HepG2 (cell line): ENCODE measurements around the gene OCSTAMP. TPM values are rescaled to one million over a fixed set of nuclear protein-coding genes. Genes with fewer than 3 reads are reported as not detected.

Experiments used
- BORCS8-MEF2B ChIP-seq: sonication (generic); formaldehyde crosslinking; IDR thresholded peaks from 2 replicates; pipeline ENCODE4 v1.8.0; 2022; ENCODE audit warnings: mild to moderate bottlenecking, missing genetic modification reagents
- DZIP1 ChIP-seq: sonication (generic); formaldehyde crosslinking; IDR thresholded peaks from 2 replicates; pipeline ENCODE4 v1.5.0; 2020; ENCODE audit warnings: mild to moderate bottlenecking, missing genetic modification reagents
- EEA1 ChIP-seq: sonication (generic); formaldehyde crosslinking; IDR thresholded peaks from 2 replicates; pipeline ENCODE4 v1.5.1; 2020; ENCODE audit warnings: mild to moderate bottlenecking, missing genetic modification reagents, borderline replicate concordance
- GLMP ChIP-seq: sonication (generic); formaldehyde crosslinking; IDR thresholded peaks from 2 replicates; pipeline ENCODE4 v1.9.0; 2021; ENCODE audit warnings: missing genetic modification reagents, mild to moderate bottlenecking, borderline replicate concordance
- HCFC1 ChIP-seq: fragments of 150-350 bp; IDR thresholded peaks from 2 replicates; pipeline ENCODE4 v1.6.1; 2014; ENCODE audit warnings: low read depth, low read length
- HMGA1 ChIP-seq: sonication (generic); formaldehyde crosslinking; conservative IDR thresholded peaks from 2 replicates; pipeline ENCODE4 v1.4.0; 2020; ENCODE audit warnings: missing genetic modification reagents
- JDP2 ChIP-seq: sonication (generic); formaldehyde crosslinking; IDR thresholded peaks from 2 replicates; pipeline ENCODE4 v1.8.1; 2022; ENCODE audit warnings: missing genetic modification reagents, borderline replicate concordance
- NFYB ChIP-seq: sonication (generic); formaldehyde crosslinking; IDR thresholded peaks from 2 replicates; pipeline ENCODE4 v1.4.0; 2020; ENCODE audit warnings: missing genetic modification reagents
- NONO ChIP-seq, 2 experiments: fragments of 450-650 bp in 1 of 2; sonication (generic) in 1 of 2; formaldehyde crosslinking in 1 of 2; IDR thresholded peaks in 1 of 2; conservative IDR thresholded peaks in 1 of 2; 2 replicates each; pipeline versions ENCODE4 v1.6.1 to v1.8.0; 2017 to 2022; ENCODE audit warnings: mild to moderate bottlenecking in 1 of 2, missing genetic modification reagents in 1 of 2, moderate library complexity in 1 of 2
- NPAS2 ChIP-seq: sonication (generic); formaldehyde crosslinking; IDR thresholded peaks from 2 replicates; pipeline ENCODE4 v1.8.0; 2022; ENCODE audit warnings: mild to moderate bottlenecking, missing genetic modification reagents, borderline replicate concordance
- NR1H2 ChIP-seq: sonication (generic); formaldehyde crosslinking; IDR thresholded peaks from 2 replicates; pipeline ENCODE4 v1.8.1; 2022; ENCODE audit warnings: low read depth, missing genetic modification reagents, borderline replicate concordance
- PCBP2 ChIP-seq: fragments of 200-400 bp; formaldehyde crosslinking; optimal IDR thresholded peaks from 2 replicates; pipeline ENCODE3; 2018; ENCODE audit warnings: low read length, low read depth; ENCODE audit not compliant: poor library complexity, severe bottlenecking
- RBM39 ChIP-seq: fragments of 200-400 bp; formaldehyde crosslinking; IDR thresholded peaks from one replicate; pipeline ENCODE4 v1.6.1; 2018; ENCODE audit warnings: antibody characterized with exemption, mild to moderate bottlenecking, low read depth, low read length; ENCODE audit not compliant: poor library complexity, severe bottlenecking
- SMAD3 ChIP-seq: sonication (generic); formaldehyde crosslinking; IDR thresholded peaks from 2 replicates; pipeline ENCODE4 v1.4.0; 2020; ENCODE audit warnings: missing genetic modification reagents
- STAG1 ChIP-seq: sonication (generic); formaldehyde crosslinking; IDR thresholded peaks from 2 replicates; pipeline ENCODE4 v1.4.0; 2020; ENCODE audit warnings: missing genetic modification reagents
- ZBTB38 ChIP-seq: sonication (generic); formaldehyde crosslinking; IDR thresholded peaks from 2 replicates; pipeline ENCODE4 v1.5.1; 2020; ENCODE audit warnings: mild to moderate bottlenecking, missing genetic modification reagents
- ZBTB8A ChIP-seq: sonication (generic); formaldehyde crosslinking; IDR thresholded peaks from 2 replicates; pipeline ENCODE4 v1.4.0; 2020; ENCODE audit warnings: mild to moderate bottlenecking, low read depth, missing genetic modification reagents, borderline replicate concordance
- ZFP62 ChIP-seq: sonication (generic); formaldehyde crosslinking; IDR thresholded peaks from 2 replicates; pipeline ENCODE4 v1.4.0; 2020; ENCODE audit warnings: missing genetic modification reagents
- ZNF136 ChIP-seq: sonication (generic); formaldehyde crosslinking; IDR thresholded peaks from 2 replicates; pipeline ENCODE4 v1.8.1; 2022; ENCODE audit warnings: low read depth, mild to moderate bottlenecking, moderate library complexity, missing genetic modification reagents
- ZNF18 ChIP-seq: sonication (generic); formaldehyde crosslinking; IDR thresholded peaks from 2 replicates; pipeline ENCODE4 v1.8.0; 2022; ENCODE audit warnings: mild to moderate bottlenecking, missing genetic modification reagents; ENCODE audit not compliant: insufficient replicate concordance
- ZNF224 ChIP-seq: sonication (generic); formaldehyde crosslinking; IDR thresholded peaks from 2 replicates; pipeline ENCODE4 v1.5.0; 2020; ENCODE audit warnings: mild to moderate bottlenecking, missing genetic modification reagents
- ZNF317 ChIP-seq: sonication (generic); formaldehyde crosslinking; IDR thresholded peaks from 2 replicates; pipeline ENCODE4 v1.5.0; 2020; ENCODE audit warnings: mild to moderate bottlenecking, missing genetic modification reagents
- ZNF501 ChIP-seq: sonication (generic); formaldehyde crosslinking; IDR thresholded peaks from 2 replicates; pipeline ENCODE4 v1.5.1; 2020; ENCODE audit warnings: mild to moderate bottlenecking, moderate library complexity, missing genetic modification reagents
- ZNF562 ChIP-seq: sonication (generic); formaldehyde crosslinking; IDR thresholded peaks from 2 replicates; pipeline ENCODE4 v1.8.0; 2022; ENCODE audit warnings: missing genetic modification reagents, borderline replicate concordance
- ZNF7 ChIP-seq: IDR thresholded peaks from 2 replicates; pipeline ENCODE4 v1.6.1; 2016; ENCODE audit warnings: missing biosample characterization, missing genetic modification reagents
- polyA plus RNA-seq, 8 experiments: library from polyadenylated mRNA; depleted of rRNA in 3 of 8; stranded (reverse) in 7 of 8; unstranded in 1 of 8; fragments of >200 nt; fragmentation: Illumina TruSeq in 4 of 8; extraction: Trizol in 4 of 8; gene quantifications; 2 replicates each; pipeline versions ENCODE4 v1.2.1 to v1.2.3, GENCODE V29; 2011 to 2016; ENCODE audit warnings: low read depth in 4 of 8, missing spikeins in 1 of 8, mixed read lengths in 1 of 8; ENCODE audit not compliant: insufficient read depth in 1 of 8
- total RNA-seq, 5 experiments: library from RNA; depleted of rRNA; stranded (reverse); fragments of >200 nt; fragmentation: Illumina TruSeq; extraction: Trizol; gene quantifications; 2 replicates each; pipeline ENCODE4 v1.2.3, GENCODE V29; 2016; ENCODE audit warnings: low read depth in 1 of 5

Gene OCSTAMP
- total and polyA plus RNA-seq, 2 of the 13 experiments (the other 11 are each of a cell fraction or from before 2014, with no cell fraction given): not detected

- TF ChIP-seq DZIP1 (no peak), ZNF18 (CRISPR knock-in tag) (no peak), RBM39 (peak; percentile 43), JDP2 (no peak), ZFP62 (CRISPR knock-in tag) (no peak), ZNF224 (CRISPR knock-in tag) (no peak), GLMP (CRISPR knock-in tag) (no peak), HMGA1 (CRISPR knock-in tag) (no peak), ZNF7 (CRISPR knock-in tag) (no peak), HCFC1 (no peak; the same call in none of the 2 replicates), NFYB (CRISPR knock-in tag) (no peak), ZNF562 (no peak), ZNF136 (no peak), PCBP2 (no peak), NR1H2 (CRISPR knock-in tag) (no peak), SMAD3 (no peak), ZBTB8A (CRISPR knock-in tag) (no peak), ZBTB38 (CRISPR knock-in tag) (peak; percentile 55; the same call in 1 of the 2 replicates), NONO (IDR thresholded peaks at IDR 0.05) (no peak), NONO (CRISPR knock-in tag; conservative IDR thresholded peaks at IDR 0.05) (no peak), BORCS8-MEF2B (CRISPR knock-in tag) (no peak), ZNF501 (CRISPR knock-in tag) (peak; percentile 93), EEA1 (CRISPR knock-in tag) (no peak), ZNF317 (CRISPR knock-in tag) (no peak; the same call in 1 of the 2 replicates), NPAS2 (no peak), STAG1 (no peak)
These were observed 37.3 kb downstream of the OCSTAMP start, which contains the start of gene ZNF334 (continued) for GRCh38 chr20:46512943-46513844.
